AG04449 (cell line): Measurements from ENCODE around the gene IGSF3.
"Not testable (repeated sequence)": the region's sequence is repeated elsewhere in the genome, so short reads cannot be mapped to it uniquely, and the experiment has no call there.

ENCODE experiments used
- CTCF ChIA-PET: fragments of 350-600 bp; formaldehyde crosslinking; extraction: SDS; loops from one replicate; lab custom pipeline; 2021; ENCODE audit warnings: antibody characterized with exemption; lab: Yijun Ruan, JAX
- POLR2A ChIA-PET: fragments of 400-600, 350-600 bp; formaldehyde crosslinking; extraction: SDS; loops from one replicate; lab custom pipeline; 2020; ENCODE audit warnings: antibody characterized with exemption, inconsistent platforms; lab: Yijun Ruan, JAX
- DNase-seq: peaks from one replicate; pipeline ENCODE4 v3.0.0-alpha.2; 2010; ENCODE audit warnings: low read depth, low spot score
- H3K4me3 ChIP-seq: 2 replicates; pipeline ENCODE4 v1.5.1; 2011; ENCODE audit warnings: low read depth, mild to moderate bottlenecking, control low read depth, low read length
- TF ChIP-seq, protein P1 (sequence below): IDR thresholded peaks from one replicate; pipeline ENCODE4 v1.5.1; 2011; ENCODE audit warnings: mild to moderate bottlenecking, moderate library complexity, low read length, control low read depth, inconsistent platforms; ENCODE audit not compliant: insufficient read depth; ENCODE audit errors: missing control alignments

IGSF3 gene

DNA sequence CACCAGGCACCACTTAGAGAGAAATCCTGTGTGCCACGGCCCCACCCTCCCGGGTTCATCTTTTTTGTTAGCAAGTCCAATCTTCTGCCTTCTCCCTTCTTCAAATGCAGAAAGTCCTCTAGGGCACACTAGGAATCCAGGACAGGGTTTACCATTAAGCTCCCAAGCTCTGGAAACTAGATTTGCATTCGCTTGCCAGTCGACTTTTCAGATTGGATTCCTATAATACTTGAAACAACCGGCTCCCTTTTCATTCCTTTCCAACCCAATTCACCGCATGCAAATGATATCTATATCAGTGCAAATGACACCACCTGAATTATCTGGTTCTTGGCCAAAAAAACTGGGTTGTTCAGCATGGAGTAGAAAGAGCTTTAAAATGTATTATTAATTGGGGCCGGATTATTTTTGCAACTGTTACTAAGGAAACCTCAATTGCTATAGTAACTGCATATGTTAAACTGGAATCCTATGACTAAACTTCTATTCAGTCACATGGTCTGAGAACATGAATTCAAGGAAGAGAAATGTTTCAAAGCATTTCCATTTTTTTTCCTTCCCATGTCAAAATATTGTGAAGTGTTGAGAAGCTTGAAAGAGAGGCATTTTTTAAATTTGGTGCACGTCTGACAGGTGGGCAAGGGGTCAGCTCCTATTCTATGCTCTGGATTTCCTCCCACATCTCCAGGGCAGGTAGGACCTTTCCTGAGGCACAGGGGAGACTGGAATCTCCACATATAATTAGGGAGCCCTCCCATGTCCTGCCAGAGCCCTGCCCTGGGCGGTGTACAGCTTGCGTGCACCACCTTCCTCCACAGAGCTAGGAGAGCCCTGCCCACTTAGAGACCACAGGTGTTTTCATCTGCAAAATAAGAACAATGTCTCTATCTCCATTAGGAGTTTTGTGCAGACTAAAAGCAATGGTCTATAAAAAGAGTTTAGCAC is 76.3 kb downstream of the IGSF3 start:
- DNase-seq, POLR2A ChIA-PET, H3K4me3 ChIP-seq: not testable (repeated sequence)
- CTCF ChIA-PET: interaction anchor here (0.8 to 1.7 kb wide), 2 partner anchors 17 to 18 kb away, joined by 3 to 5 read pairs; no protein-coding TSS in a partner anchor

DNA sequence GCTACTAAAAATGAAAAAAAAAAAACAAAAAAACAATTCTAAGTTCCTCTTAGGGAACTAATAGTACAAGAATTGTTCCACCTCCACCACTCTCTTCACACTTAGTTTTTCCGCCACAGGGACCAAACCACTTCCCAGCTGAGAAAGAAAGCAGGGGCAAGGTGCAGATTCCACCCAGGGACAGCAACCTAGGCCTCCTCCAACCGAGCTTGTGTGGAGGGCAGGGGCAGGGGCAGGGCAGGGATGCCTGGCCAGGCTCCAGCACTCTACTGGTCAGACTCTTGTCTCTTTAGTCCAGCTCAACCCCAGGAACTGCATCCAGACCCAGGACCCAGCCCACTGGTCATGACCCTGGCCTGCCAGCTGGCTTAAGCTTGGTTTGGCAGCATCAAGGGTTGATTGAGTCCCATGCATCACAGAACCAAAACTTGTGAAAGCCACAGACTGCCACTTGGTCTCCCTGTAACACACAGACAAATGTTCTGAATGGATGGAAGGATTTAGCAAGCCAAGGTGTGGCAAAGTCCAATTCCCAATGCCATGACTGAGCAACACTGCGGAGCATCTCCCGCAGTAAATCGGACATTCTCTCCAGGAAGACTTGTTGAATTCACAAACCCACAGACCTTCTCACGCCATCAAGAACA is 77.1 kb downstream of the IGSF3 start:
- DNase-seq, CTCF ChIA-PET, H3K4me3 ChIP-seq, POLR2A ChIA-PET: not testable (repeated sequence)

DNA sequence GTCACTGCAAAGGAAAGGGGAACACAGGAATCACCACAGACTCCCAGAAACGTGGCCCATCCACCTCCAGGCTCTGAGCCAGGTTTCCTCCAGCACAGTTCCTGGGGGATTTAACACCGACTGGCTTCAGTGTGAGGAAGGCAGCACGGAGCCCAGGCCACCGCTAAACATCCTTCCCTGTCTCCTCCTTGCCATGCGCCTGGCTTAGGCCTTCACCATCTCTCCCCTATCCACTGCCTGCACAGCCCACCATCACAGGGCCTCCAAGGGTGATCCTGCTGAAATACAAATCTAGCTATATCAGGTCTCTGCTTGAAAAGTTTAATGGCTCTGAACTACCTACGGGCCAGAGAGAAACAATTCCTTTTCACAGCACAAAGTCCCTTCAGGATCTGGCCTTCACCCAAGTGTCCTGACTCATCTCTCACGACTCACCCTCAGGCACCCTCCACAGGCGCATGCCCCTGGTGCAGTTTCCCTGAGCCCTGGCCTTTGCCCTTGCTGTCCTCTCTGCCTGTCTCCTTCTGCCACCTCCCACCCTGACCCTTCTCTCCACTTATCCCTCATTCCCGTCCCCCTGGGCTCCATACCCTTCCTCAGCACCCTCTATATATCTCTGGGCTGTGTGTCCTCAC is 78.3 kb downstream of the IGSF3 start:
- DNase-seq, POLR2A ChIA-PET, H3K4me3 ChIP-seq: not testable (repeated sequence)
- CTCF ChIA-PET: interaction anchor here (0.6 kb wide), 1 partner anchor 15 kb away, joined by 3 read pairs; no protein-coding TSS in a partner anchor

DNA sequence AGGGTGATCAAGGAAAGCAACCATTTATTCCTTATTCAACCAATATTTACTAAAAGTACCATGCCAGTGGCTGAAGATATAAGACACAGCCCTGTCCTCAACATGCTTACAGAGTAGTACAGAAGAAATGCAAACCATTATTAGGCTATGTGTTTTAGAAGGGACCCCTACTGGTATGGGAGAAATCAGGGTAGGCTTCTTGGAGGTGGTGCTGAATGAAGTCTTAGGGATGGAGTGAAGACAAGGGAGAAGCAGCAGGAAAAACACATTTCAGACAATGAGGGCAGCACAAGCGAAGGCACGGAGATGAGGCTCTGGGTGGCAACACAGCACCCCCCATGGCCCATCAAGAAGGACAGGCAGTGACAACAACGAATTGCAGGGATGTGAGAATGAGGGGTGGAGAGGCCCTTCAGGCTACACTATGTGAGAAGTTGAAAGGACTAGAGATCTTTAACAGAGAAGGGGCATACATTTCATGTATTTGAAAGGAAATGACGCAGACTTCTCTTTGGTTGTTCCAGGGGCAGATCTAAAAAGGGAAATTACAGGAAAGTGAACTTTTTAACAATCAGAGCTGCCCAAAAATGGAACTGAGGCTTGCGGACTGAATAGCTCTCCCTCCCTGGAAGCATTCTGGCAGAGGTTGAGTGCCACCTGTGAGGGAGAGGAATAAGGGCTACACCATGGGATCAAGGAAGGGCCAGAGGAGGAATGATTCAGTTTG is 79.9 kb downstream of the IGSF3 start:
- ChIA-PET CTCF (interaction anchor here (2.4 to 6.7 kb wide), 2 partner anchors 9 to 15 kb away, joined by 7 to 53 read pairs; partner anchors contain the start of gene CD58), POLR2A (no interaction called here)
- TF ChIP-seq, protein P1, sequence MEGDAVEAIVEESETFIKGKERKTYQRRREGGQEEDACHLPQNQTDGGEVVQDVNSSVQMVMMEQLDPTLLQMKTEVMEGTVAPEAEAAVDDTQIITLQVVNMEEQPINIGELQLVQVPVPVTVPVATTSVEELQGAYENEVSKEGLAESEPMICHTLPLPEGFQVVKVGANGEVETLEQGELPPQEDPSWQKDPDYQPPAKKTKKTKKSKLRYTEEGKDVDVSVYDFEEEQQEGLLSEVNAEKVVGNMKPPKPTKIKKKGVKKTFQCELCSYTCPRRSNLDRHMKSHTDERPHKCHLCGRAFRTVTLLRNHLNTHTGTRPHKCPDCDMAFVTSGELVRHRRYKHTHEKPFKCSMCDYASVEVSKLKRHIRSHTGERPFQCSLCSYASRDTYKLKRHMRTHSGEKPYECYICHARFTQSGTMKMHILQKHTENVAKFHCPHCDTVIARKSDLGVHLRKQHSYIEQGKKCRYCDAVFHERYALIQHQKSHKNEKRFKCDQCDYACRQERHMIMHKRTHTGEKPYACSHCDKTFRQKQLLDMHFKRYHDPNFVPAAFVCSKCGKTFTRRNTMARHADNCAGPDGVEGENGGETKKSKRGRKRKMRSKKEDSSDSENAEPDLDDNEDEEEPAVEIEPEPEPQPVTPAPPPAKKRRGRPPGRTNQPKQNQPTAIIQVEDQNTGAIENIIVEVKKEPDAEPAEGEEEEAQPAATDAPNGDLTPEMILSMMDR: no peak

DNA sequence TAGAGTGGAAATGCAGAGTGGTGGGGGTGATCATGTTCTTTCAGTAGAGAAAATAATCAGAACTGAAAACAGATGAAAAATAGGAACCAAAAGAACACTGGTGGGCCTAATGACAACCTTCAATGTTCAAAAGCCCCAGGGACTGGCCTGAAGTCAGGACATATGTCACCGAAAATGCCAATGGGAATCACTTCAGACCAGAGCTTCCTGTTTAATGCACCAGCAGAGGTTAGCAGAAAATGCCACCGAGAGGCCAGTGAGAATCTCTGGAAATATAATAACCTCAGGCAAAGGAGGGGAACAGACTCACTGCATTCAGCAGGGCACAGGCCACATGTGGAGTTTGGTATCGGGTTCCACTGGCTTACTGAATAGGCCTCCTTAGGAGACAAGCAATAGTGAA is 80.8 kb downstream of the IGSF3 start:
- ChIA-PET CTCF (interaction anchor here (1.4 to 6.7 kb wide), 3 partner anchors 8 to 14 kb away, joined by 6 to 53 read pairs (median 7); partner anchors contain the start of gene CD58), POLR2A (no interaction called here)
- no peak overlapping the region for H3K4me3 ChIP-seq
- TF ChIP-seq, protein P1: no peak
- DNase-seq: no peak

More for the DNA sequence above, 79.9 kb downstream of the IGSF3 start:
- H3K4me3 ChIP-seq: no peak overlapping the region
- no peak for DNase-seq

DNA sequence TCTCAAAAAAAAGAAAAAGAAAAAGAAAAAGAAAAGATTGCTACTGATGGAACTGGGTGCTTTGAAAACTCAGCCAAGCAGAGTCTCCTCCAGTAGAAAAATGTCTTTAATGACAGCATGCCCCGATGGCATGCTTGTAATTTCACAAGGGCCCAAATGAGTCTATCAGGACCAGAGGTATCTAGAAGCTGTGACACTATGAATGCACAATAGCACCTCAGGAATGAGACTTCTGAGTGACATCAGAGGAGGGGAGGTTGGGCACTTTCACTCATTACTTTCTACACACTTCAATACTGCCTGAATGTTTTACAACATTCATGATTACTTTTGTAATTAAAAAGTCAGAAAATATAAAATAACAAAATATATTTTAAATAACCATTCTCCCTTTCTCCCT is 81.6 kb downstream of the IGSF3 start:
- no peak overlapping the region for H3K4me3 ChIP-seq
- no peak for DNase-seq
- ChIA-PET POLR2A (no interaction called here), CTCF (interaction anchor here (1.4 to 6.7 kb wide), 2 partner anchors 10 to 13 kb away, joined by 6 to 53 read pairs; partner anchors contain the start of gene CD58)
- TF ChIP-seq, protein P1: no peak

DNA sequence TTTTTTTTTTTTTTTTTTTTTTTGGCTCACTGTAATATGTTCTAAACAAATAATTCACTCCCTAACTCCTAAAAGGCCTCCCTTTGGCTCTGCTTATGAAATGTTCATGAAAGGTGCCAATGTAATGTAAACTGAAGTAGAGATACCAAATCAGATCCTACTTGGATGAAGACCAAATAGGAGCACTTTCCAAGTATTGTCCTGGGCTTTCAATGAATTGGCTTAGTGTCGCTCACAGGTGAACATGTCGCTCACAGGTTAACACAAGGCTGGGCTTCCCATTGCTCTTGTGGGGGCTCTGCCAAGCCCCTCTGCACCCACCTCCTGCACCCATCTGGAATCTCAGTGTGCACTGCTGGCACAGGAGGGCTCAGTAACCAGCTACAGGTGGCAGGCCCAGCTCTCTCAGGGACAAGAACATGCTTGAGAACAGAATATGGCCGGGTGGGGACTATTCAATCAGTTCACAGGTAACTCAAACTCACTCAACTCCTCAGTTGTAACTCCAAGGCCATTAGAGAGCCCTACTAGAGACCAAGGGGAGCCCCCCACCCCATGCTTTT is 86.1 kb downstream of the IGSF3 start:
- no peak for DNase-seq

More for the DNA sequence above, 86.1 kb downstream of the IGSF3 start:
- H3K4me3 ChIP-seq: no peak overlapping the region
- ChIA-PET POLR2A (no interaction called here), CTCF (interaction anchor here (3.6 to 6.7 kb wide), 2 partner anchors 9 to 14 kb away, joined by 20 to 53 read pairs; partner anchors contain the start of gene CD58)
- TF ChIP-seq, protein P1: no peak
